Gastroesophageal sphincter (tissue), 3 donors: ENCODE measurements around the gene PTCRA.

ENCODE experiments used
- CTCF ChIP-seq, 4 experiments: fragments of 200-600 bp in 2 of 4; fragments of 450-650 bp in 2 of 4; sonication (generic) in 1 of 4; IDR thresholded peaks; one replicate each; pipeline ENCODE4 v1.5.1; 2017 to 2019; ENCODE audit warnings: antibody characterized with exemption in 4 of 4, mild to moderate bottlenecking in 2 of 4, moderate library complexity in 2 of 4
- POLR2A ChIP-seq, 2 donors: fragments of 450-650 bp; IDR thresholded peaks; one replicate each; pipeline ENCODE4 v1.6.1; 2017; ENCODE audit warnings: antibody characterized with exemption in 2 of 2, mild to moderate bottlenecking in 2 of 2, moderate library complexity in 1 of 2
- POLR2AphosphoS5 ChIP-seq: sonication (generic); formaldehyde crosslinking; IDR thresholded peaks from one replicate; pipeline ENCODE4 v1.6.1; 2017; ENCODE audit warnings: antibody characterized with exemption

- TF ChIP-seq POLR2AphosphoS5 (no peak), CTCF (IDR thresholded peaks at IDR 0.05) (no peak), POLR2A (IDR thresholded peaks at IDR 0.05) (no peak)
Observed at GRCh38 chr6:42889815-42890214, 26.0 kb upstream of the PTCRA start.
